ENCODE measurements around the gene PLEKHA5. TPM values are rescaled to one million over a fixed set of nuclear protein-coding genes. Genes with fewer than 3 reads are reported as not detected.

The PLEKHA5 gene
- total and polyA plus RNA-seq, 2 of the 4 experiments (the other 2 are of a cell fraction) = 5.3 to 12.2 TPM

- H3K14ac ChIP-seq (replicated peaks; ENCODE audit: low read depth, low read length) = no peak overlapping the region
Measured at GRCh38 chr12:19323805-19324204, 194.3 kb downstream of the PLEKHA5 start.

More at GRCh38 chr12:19323805-19324204, 194.3 kb downstream of the PLEKHA5 start:
- in situ Hi-C loops (cut with MboI; ENCODE audit: low sequenced_read_pairs) = no loop called here
- H2BK120ac ChIP-seq (ENCODE audit: low read depth, low read length) = no peak overlapping the region
- CTCF ChIA-PET = interaction anchor here (0.6 kb wide), 2 partner anchors 104 to 320 kb away, joined by 3 to 5 read pairs; no protein-coding TSS in a partner anchor
- H3K27me3 ChIP-seq (ENCODE audit: control insufficient read depth, insufficient read depth, low read length) = no peaks in the 10 kb centered on the region
- H2BK20ac ChIP-seq (ENCODE audit: low read depth, low read length) = no peak overlapping the region
- peak overlapping the region; percentile 68; the same call in 1 of the 2 replicates for H3K18ac ChIP-seq (ENCODE audit: low read depth, low read length)
- no peak overlapping the region for H3K56ac ChIP-seq (ENCODE audit: extremely low read depth, insufficient read depth, low read length)
- no CpG with 5 or more reads among the region's 2 CpGs for WGBS, 2 experiments (ENCODE audit: extremely low coverage in 2 of 2, insufficient read length in 1 of 2)
- H2BK15ac ChIP-seq (ENCODE audit: low read depth, low read length) = no peak overlapping the region
- ATAC-seq (ENCODE audit: low read depth) (peak; percentile 92), DNase-seq (peak; percentile 80)
- H3K4me2 ChIP-seq (ENCODE audit: low read depth, low read length) = 0 out of 2 replicates have a peak overlapping the region, but pooled peaks have one; percentile 30
- H2AK9ac ChIP-seq (replicated peaks; ENCODE audit: low read depth, low read length, poor library complexity) = no peak overlapping the region
- no peak for TF ChIP-seq NFE2L2 (IDR thresholded peaks at IDR 0.05; ENCODE audit: low read depth, low read length)
- TF ChIP-seq RCOR1 (IDR thresholded peaks at IDR 0.05; ENCODE audit: insufficient replicate concordance, low read length) = no peak
- no peak for TF ChIP-seq RFX5 (IDR thresholded peaks at IDR 0.05; ENCODE audit: low read depth, low read length)
- no peak for TF ChIP-seq RAD21 (IDR thresholded peaks at IDR 0.05; ENCODE audit: low read length)
- no peak for TF ChIP-seq MXI1 (IDR thresholded peaks at IDR 0.05; ENCODE audit: borderline replicate concordance, low read depth, low read length)
- TF ChIP-seq MAFK (IDR thresholded peaks at IDR 0.05; ENCODE audit: low read depth, low read length) = no peak
- TF ChIP-seq ELK1 (IDR thresholded peaks at IDR 0.05; ENCODE audit: borderline replicate concordance, low read depth, low read length) = no peak
- no peak for TF ChIP-seq CEBPB (IDR thresholded peaks at IDR 0.05; ENCODE audit: low read depth, low read length)
- no peak for TF ChIP-seq FOS (IDR thresholded peaks at IDR 0.05; ENCODE audit: low read depth, low read length)
- TF ChIP-seq BHLHE40 (IDR thresholded peaks at IDR 0.05; ENCODE audit: low read depth, low read length) = no peak
- no peak for TF ChIP-seq CHD1 (IDR thresholded peaks at IDR 0.05; ENCODE audit: low read depth, low read length)
- TF ChIP-seq MAZ (IDR thresholded peaks at IDR 0.05; ENCODE audit: borderline replicate concordance, low read depth, low read length) = no peak
- TF ChIP-seq CTCF (conservative IDR thresholded peaks at IDR 0.05; ENCODE audit: low read depth, low read length) = no peak
- TF ChIP-seq POLR2A (IDR thresholded peaks at IDR 0.05; ENCODE audit: low read depth, low read length) = no peak
- TF ChIP-seq USF2 (IDR thresholded peaks at IDR 0.05; ENCODE audit: low read depth, low read length) = no peak
- TF ChIP-seq SMC3 (IDR thresholded peaks at IDR 0.05; ENCODE audit: low read depth, low read length) = no peak
- no peak overlapping the region for H4K5ac ChIP-seq (ENCODE audit: low read depth, low read length)
- H3K9me1 ChIP-seq (ENCODE audit: insufficient read depth, low read length) = no peaks in the 10 kb centered on the region
- H3K9me3 ChIP-seq (ENCODE audit: control insufficient read depth, insufficient read depth, low read length) = no peaks in the 10 kb centered on the region
- no peak overlapping the region for H4K8ac ChIP-seq (ENCODE audit: low read depth in 2 of 2, low read length in 2 of 2)
- peaks cover 3% of the 10 kb centered on the region; the same call in 1 of the 2 replicates for H3K4me1 ChIP-seq (ENCODE audit: control insufficient read depth, insufficient read depth, low read length)
- no peak overlapping the region for H3K23ac ChIP-seq (ENCODE audit: low read depth, low read length)
- no peaks in the 10 kb centered on the region for H4K20me1 ChIP-seq (ENCODE audit: insufficient read depth, low read length)
- dilution Hi-C loops (cut with HindIII; ENCODE audit: low sequenced_read_pairs, unreplicated experiment) = no loop called here
- no peak overlapping the region for H2BK5ac ChIP-seq (ENCODE audit: low read depth, low read length, poor library complexity, severe bottlenecking)
- H3K4me3 ChIP-seq (ENCODE audit: insufficient read depth, low read depth, low read length) = no peak overlapping the region
- POLR2A ChIA-PET (ENCODE audit: unreplicated experiment) = interaction anchor here (0.5 kb wide), 1 partner anchor 133 kb away, joined by 3 read pairs; no protein-coding TSS in a partner anchor
- no peak overlapping the region for H3K9ac ChIP-seq (ENCODE audit: low read depth, low read length)
- no peak overlapping the region for H3K4ac ChIP-seq (ENCODE audit: low read depth, low read length)
- peaks cover 17% of the 10 kb centered on the region for H3K36me3 ChIP-seq (ENCODE audit: control insufficient read depth, insufficient read depth, low read length)
- H3K27ac ChIP-seq (ENCODE audit: insufficient read depth, low read length) = no peak overlapping the region
- intact Hi-C loops (cut with micrococcal nuclease) = no loop called here
- H2AK5ac ChIP-seq (ENCODE audit: low read depth, low read length) = no peak overlapping the region
- H2AFZ ChIP-seq (replicated peaks; ENCODE audit: low read length, poor library complexity) = no peak overlapping the region
- H4K91ac ChIP-seq (ENCODE audit: insufficient read depth, low read depth, low read length) = no peak overlapping the region
- H3K79me1 ChIP-seq (ENCODE audit: low read depth in 1 of 2, low read length in 2 of 2) = no peaks in the 10 kb centered on the region; a peak in 1 of 4 replicates
- no TSS peak for BruUV-seq (replicated peaks)

All from IMR-90 (cell line).